Esophagus squamous epithelium (tissue), 4 donors: ENCODE results near the gene ITGA11.

Experiments
- POLR2A ChIP-seq, 4 donors: fragments of 450-650 bp; IDR thresholded peaks; one replicate each; pipeline ENCODE4 v1.6.1; 2017; ENCODE audit warnings: antibody characterized with exemption in 4 of 4, mild to moderate bottlenecking in 4 of 4, moderate library complexity in 3 of 4
- TF ChIP-seq, protein P1 (sequence below), 6 experiments: fragments of 450-650 bp in 4 of 6; fragments of 200-600 bp in 2 of 6; sonication (generic) in 2 of 6; IDR thresholded peaks; one replicate each; pipeline ENCODE4 v1.5.1; 2016 to 2019; ENCODE audit warnings: antibody characterized with exemption in 6 of 6, mild to moderate bottlenecking in 4 of 6, moderate library complexity in 4 of 6

GRCh38 chr15:68284616-68285258, 147.2 kb downstream of the ITGA11 start:
- TF ChIP-seq, protein P1, sequence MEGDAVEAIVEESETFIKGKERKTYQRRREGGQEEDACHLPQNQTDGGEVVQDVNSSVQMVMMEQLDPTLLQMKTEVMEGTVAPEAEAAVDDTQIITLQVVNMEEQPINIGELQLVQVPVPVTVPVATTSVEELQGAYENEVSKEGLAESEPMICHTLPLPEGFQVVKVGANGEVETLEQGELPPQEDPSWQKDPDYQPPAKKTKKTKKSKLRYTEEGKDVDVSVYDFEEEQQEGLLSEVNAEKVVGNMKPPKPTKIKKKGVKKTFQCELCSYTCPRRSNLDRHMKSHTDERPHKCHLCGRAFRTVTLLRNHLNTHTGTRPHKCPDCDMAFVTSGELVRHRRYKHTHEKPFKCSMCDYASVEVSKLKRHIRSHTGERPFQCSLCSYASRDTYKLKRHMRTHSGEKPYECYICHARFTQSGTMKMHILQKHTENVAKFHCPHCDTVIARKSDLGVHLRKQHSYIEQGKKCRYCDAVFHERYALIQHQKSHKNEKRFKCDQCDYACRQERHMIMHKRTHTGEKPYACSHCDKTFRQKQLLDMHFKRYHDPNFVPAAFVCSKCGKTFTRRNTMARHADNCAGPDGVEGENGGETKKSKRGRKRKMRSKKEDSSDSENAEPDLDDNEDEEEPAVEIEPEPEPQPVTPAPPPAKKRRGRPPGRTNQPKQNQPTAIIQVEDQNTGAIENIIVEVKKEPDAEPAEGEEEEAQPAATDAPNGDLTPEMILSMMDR (IDR thresholded peaks at IDR 0.05), result no peak
- no peak for TF ChIP-seq POLR2A (IDR thresholded peaks at IDR 0.05)
